IPS-NIHi7 (cell line): ENCODE data around the gene WASL.
"Not testable (repeated sequence)": the region's sequence is repeated elsewhere in the genome, so short reads cannot be mapped to it uniquely, and the experiment has no call there.

Experiments
- DNase-seq: peaks from one replicate; pipeline ENCODE4 v3.0.0; 2012; ENCODE audit warnings: mixed read lengths; ENCODE audit errors: extremely low spot score

The WASL gene

GRCh38 chr7:123769371-123769770, 20.6 kb upstream of the WASL start:
- no peak for DNase-seq

- no peak for DNase-seq
Observed at GRCh38 chr7:123768493-123768892, 19.7 kb upstream of the WASL start.

GRCh38 chr7:123763191-123763661, 14.4 kb upstream of the WASL start:
- DNase-seq, result no peak

DNA sequence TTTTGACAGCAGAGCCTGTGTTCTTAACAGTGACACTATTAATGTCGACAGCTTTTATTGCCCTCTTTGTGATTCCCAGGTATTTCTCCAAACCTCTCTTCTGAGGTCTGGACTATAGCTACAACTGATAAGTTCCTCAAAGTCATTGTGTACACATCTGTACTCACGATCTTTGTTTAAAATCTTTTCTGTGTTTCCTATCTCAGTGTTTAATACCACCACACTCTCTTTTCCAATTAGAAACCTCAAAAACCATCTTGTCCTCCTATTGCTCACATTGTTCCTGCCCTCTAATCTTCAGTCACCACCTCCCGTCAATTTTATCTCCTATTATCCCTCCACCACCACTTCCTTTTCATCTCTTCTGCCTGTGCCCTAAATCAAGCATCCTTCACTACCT, 12.9 kb upstream of the WASL start:
- no peak for DNase-seq

- DNase-seq, result no peak
Observed at GRCh38 chr7:123757095-123757494, 8.3 kb upstream of the WASL start.

GRCh38 chr7:123755338-123755737, 6.5 kb upstream of the WASL start:
- no peak for DNase-seq

DNA sequence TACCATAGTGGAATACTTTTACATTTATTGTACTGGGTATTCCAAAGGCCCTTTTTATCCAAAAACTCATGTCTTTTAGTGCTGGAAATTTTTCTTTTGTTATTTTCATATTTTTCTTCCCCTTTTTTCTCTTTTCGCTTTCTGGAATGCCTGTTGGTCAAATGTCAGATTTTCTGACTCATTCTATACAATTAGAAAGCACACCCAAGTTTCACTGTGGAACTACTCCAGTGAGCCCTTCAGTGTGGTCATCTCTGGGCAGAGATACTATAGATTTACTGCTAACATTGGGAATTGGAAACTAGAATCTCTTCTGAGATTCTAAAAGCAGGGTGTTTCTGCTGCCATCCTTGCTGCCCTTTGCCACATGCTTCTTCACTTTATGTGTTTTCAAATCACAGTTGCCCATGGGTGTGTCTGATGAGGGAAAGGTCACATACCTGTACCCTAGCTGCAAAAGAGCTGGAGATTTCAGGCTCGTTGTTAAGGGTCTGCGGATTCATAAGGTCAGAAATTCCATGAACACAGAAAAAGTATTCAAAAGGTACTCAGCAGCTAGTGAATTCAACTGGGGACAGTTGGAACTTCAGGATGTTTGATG, 5.6 kb upstream of the WASL start:
- no peak for DNase-seq

DNA sequence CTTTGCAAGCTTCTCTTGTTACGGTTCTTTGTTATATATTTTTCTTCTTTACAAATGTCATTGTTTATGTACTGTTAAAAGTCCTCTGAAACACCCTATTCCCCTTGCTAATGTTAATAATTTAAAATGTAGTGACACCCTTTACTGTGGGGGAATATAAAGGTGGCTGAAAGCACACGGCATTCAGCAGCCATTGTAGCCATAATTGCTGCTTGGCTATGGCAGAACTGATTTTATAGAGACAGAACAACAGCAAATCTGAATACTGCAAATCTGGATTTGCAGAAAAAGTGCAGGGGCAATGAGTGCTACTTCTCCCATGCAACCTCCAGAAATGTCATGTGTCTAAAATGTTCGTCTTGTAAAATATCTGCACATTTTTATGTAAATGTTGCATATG, 3.7 kb upstream of the WASL start:
- DNase-seq, result no peak

- no peak for DNase-seq
Observed at GRCh38 chr7:123751821-123752220, 3.0 kb upstream of the WASL start.

DNA sequence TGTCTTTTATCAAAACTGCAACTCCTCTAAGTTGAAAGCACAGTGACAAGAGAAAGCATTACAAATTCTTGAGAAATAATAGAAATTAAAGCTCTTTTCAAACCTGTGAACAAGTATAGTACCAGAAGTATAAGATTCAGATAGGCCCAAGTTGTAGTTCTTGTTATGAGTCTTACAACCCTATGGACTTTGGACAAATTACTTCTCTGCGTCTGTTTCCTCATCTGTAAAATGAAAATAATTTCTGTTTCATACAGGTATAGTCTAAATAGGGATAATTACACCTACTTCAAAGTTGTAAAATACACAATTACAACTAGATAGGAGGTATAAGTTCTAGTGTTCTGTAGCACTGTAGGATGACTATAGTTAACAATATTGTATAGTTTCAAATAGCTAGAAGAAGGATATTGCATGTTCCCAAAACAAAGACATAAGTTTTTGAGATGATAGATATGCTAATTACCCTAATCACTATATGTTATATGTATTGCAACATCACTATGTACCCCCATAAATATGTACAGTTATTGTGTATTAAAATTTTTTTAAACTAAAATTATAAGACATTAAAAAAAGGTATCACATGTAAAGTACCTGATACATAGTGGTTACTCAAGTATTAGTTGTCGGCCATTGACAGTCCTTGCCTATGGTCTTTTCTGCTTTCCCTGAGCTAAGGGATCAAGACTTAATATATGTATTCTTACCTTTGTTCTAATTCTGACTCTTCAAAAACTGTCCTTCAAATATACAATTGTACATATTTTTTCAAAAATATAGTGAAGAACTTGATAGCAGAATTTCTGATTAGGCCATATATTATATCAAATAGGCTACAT, 1.8 kb upstream of the WASL start:
- no peak for DNase-seq

DNA sequence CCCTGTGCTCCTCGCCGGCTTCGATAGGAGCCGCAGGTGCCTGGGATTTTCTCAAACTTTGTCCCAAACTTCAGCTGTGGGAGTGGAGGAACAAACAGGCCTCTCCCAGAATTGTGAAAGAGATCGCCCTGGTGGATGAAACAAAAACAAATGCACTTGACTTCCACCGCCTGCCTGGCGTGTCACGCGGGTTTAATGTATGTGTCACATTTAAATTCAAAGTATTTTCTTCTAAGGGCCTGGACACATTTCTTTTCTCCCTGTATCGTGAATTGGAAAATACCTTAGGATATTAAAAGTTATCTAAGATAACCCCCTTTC, 694 bp upstream of the WASL start:
- DNase-seq, result no peak

DNA sequence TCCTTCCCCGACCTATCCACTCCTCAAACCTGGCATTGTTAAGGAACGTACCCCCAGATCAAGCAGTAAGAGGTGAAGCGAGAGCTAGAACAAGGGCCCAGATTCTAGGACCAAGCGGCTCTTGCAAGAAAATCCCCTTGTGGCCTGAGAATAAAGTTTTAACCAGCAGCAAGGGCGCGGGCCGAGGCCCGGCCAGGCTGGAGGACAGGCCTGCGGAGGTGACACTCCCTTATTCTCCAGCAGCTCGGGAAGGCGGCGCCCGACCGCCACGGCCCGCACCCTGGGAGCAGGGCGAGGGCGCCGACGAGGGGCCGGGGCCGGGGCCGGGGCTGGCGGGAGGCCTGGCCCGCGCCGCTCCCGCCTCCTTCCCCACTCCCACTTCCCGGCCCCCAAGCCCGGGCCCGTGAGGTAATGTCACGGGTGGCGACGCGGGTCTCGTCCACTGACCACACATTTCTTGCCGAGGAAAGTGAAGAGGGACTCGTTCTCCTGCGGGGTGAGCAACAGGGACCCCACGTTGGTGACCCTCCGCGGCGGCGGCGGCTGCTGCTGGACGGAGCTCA, 551 bp downstream of the WASL start:
- DNase-seq, result peak; percentile 43

DNA sequence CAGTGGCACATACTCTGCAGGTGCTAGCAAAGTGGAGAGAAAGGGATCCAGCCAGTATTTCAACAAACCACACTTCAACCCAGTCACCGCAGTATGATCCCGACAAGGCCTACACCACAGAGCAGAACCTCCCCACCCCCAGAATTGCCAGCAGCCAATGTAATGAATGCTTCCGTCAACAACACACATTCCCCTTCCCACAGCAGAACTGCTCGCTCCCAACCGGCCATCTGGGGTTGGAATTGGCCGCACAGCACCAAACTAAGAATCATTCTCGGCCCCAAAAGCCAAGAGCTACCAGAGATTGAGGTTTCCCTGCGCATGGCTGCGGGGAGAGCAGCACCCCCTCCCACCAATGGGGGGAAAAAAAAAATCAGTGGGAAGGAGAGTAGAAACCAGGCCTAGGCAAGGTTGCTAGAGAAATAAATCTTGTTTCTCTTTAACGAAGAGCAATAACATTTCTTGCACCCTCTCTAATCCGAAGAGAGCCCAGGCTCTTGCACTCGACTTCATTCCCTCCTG, 1.1 kb downstream of the WASL start:
- peak; percentile 81 for DNase-seq

- DNase-seq, result no peak
Observed at GRCh38 chr7:123746931-123747488, 1.8 kb downstream of the WASL start.

GRCh38 chr7:123746055-123746454, 2.7 kb downstream of the WASL start:
- DNase-seq, result no peak

DNA sequence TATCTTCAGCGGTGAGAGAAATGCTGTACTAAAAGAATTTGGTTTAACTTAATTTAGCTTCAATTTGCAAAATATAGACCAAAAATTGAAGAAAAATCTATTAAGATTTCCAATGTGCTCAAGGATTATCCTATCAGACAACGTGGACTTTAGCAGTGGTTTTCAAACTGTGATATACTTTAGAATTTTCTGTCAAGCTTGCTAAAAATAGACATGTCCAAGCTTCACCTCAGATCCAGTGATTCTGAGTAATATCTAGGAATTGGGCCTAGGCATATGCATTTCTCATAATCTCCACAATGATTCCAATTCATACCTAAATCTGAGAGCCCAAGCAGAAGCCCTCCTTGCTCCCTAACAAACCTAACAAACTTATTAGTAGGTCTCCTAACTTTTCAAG, 3.4 kb downstream of the WASL start:
- no peak for DNase-seq

DNA sequence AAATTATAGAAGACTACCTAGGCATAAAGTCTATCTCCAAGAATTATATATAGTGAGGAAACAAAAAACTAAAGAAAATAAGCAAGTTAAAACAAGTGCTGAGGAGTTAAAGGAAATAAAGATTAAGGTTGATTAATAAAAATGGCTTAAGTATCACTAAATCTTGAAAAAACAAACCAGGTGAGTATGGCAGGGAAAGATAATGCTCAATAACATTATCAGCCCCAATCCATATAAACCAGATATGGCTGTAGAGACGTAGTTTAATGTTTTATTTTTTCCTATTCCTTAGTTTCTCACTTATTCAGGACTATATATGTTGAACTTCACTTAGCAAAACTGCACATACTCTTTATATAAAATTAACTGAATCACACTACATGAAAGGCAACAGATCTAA, 4.4 kb downstream of the WASL start:
- no peak for DNase-seq

- DNase-seq, result no peak
Observed at GRCh38 chr7:123741940-123742339, 6.9 kb downstream of the WASL start.

DNA sequence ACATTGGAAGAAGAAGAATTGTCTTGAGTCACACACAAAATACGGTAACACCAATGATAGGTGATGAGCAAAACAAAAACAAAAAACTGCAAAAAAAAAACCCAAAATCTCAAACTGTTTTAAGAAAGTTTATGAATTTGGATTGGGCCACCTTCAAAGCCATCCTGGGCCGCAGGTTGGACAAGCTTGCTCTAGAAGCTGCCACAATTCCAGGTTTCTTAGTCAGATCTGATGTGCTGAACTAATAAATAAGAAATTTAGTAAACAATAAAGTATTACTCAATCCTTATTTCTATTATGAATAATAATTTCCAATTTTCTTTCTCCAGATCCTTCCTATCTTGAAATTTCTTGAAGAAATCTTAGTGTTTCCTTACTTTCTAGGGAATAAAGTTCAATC, 10.0 kb downstream of the WASL start:
- no peak for DNase-seq

GRCh38 chr7:123738356-123738755, 10.4 kb downstream of the WASL start:
- DNase-seq, result no peak

- not testable (repeated sequence) for DNase-seq
Observed at GRCh38 chr7:123737168-123737674, 11.6 kb downstream of the WASL start.

GRCh38 chr7:123735539-123735938, 13.3 kb downstream of the WASL start:
- no peak for DNase-seq
